ENCODE results near the gene TAPT1. TPM values are rescaled to one million over a fixed set of nuclear protein-coding genes. Genes with fewer than 3 reads are reported as not detected.

The TAPT1 gene
- total RNA-seq, 1 experiment from 2014 or later, result 48.6 TPM

- Histone ChIP-seq H3K36me3 (ENCODE audit: insufficient read depth, low read length, poor library complexity, severe bottlenecking) (no peaks in the 10 kb centered on the region), H3K4me1 (ENCODE audit: insufficient read depth, low read length, poor library complexity, severe bottlenecking) (peaks cover 5% of the 10 kb centered on the region), H3K27ac (ENCODE audit: low read depth, low read length, poor library complexity, severe bottlenecking) (no peak overlapping the region), H3K27me3 (replicated peaks; ENCODE audit: insufficient read depth, low read depth, low read length, poor library complexity) (no peaks in the 10 kb centered on the region), H3K9me3 (ENCODE audit: low read depth, low read length, poor library complexity, severe bottlenecking) (no peaks in the 10 kb centered on the region), H3K4me3 (ENCODE audit: low read depth, low read length, poor library complexity, severe bottlenecking) (no peak overlapping the region)
- ChIA-PET CTCF (interaction anchor here (0.6 to 1.7 kb wide), 11 partner anchors 33 to 459 kb away, joined by 3 to 9 read pairs (median 4); no protein-coding TSS in a partner anchor), POLR2A (ENCODE audit: low non-redundant PET) (no interaction called here)
- TF ChIP-seq CTCF (conservative IDR thresholded peaks at IDR 0.05; ENCODE audit: low read depth, low read length) (peak; percentile 65), EZH2 (IDR thresholded peaks at IDR 0.05; ENCODE audit: borderline replicate concordance, low read depth, low read length, poor library complexity, severe bottlenecking) (no peak)
- intact Hi-C loops (cut with micrococcal nuclease; ENCODE audit: unreplicated experiment), result loop anchor here (1.0 to 10.0 kb wide), 5 partner anchors 67 to 790 kb away; partner anchors contain the start of gene FGFBP2
- peak; percentile 67 for DNase-seq (ENCODE audit: low spot score)
- no TSS peak for BruUV-seq (replicated peaks)
These were observed 38.5 kb upstream of the TAPT1 start for GRCh38 chr4:16264798-16265197.

GRCh38 chr4:16263056-16263455 lies 36.8 kb upstream of the TAPT1 start:
- intact Hi-C loops (cut with micrococcal nuclease; ENCODE audit: unreplicated experiment), result loop anchor here (5.0 to 10.0 kb wide), 2 partner anchors 66 to 788 kb away; no protein-coding TSS in a partner anchor
- TF ChIP-seq CTCF (conservative IDR thresholded peaks at IDR 0.05; ENCODE audit: low read depth, low read length), result no peak
- TF ChIP-seq EZH2 (IDR thresholded peaks at IDR 0.05; ENCODE audit: borderline replicate concordance, low read depth, low read length, poor library complexity, severe bottlenecking), result no peak
- H3K27ac ChIP-seq (ENCODE audit: low read depth, low read length, poor library complexity, severe bottlenecking), result no peak overlapping the region
- no peaks in the 10 kb centered on the region for H3K9me3 ChIP-seq (ENCODE audit: low read depth, low read length, poor library complexity, severe bottlenecking)
- no peaks in the 10 kb centered on the region for H3K36me3 ChIP-seq (ENCODE audit: insufficient read depth, low read length, poor library complexity, severe bottlenecking)
- no peak overlapping the region for H3K4me3 ChIP-seq (ENCODE audit: low read depth, low read length, poor library complexity, severe bottlenecking)
- ChIA-PET CTCF (no interaction called here), POLR2A (ENCODE audit: low non-redundant PET) (no interaction called here)
- no TSS peak for BruUV-seq (replicated peaks)
- H3K4me1 ChIP-seq (ENCODE audit: insufficient read depth, low read length, poor library complexity, severe bottlenecking), result peaks cover 5% of the 10 kb centered on the region
- DNase-seq (ENCODE audit: low spot score), result no peak
- no peaks in the 10 kb centered on the region for H3K27me3 ChIP-seq (replicated peaks; ENCODE audit: insufficient read depth, low read depth, low read length, poor library complexity)

- Histone ChIP-seq H3K27ac (ENCODE audit: low read depth, low read length, poor library complexity, severe bottlenecking) (no peak overlapping the region), H3K4me1 (ENCODE audit: insufficient read depth, low read length, poor library complexity, severe bottlenecking) (peaks cover 5% of the 10 kb centered on the region), H3K4me3 (ENCODE audit: low read depth, low read length, poor library complexity, severe bottlenecking) (no peak overlapping the region), H3K36me3 (ENCODE audit: insufficient read depth, low read length, poor library complexity, severe bottlenecking) (no peaks in the 10 kb centered on the region), H3K27me3 (replicated peaks; ENCODE audit: insufficient read depth, low read depth, low read length, poor library complexity) (no peaks in the 10 kb centered on the region), H3K9me3 (ENCODE audit: low read depth, low read length, poor library complexity, severe bottlenecking) (no peaks in the 10 kb centered on the region)
- no peak for TF ChIP-seq CTCF (conservative IDR thresholded peaks at IDR 0.05; ENCODE audit: low read depth, low read length)
- no peak for TF ChIP-seq EZH2 (IDR thresholded peaks at IDR 0.05; ENCODE audit: borderline replicate concordance, low read depth, low read length, poor library complexity, severe bottlenecking)
- DNase-seq (ENCODE audit: low spot score), result no peak
- intact Hi-C loops (cut with micrococcal nuclease; ENCODE audit: unreplicated experiment), result loop anchor here (5.0 to 10.0 kb wide), 2 partner anchors 65 to 787 kb away; no protein-coding TSS in a partner anchor
- no TSS peak for BruUV-seq (replicated peaks)
- POLR2A ChIA-PET (ENCODE audit: low non-redundant PET), result no interaction called here
- CTCF ChIA-PET, result no interaction called here
These were observed 35.9 kb upstream of the TAPT1 start for GRCh38 chr4:16262188-16262587.

Data from A673 (cell line).